ENCODE results near the gene FEZF1. TPM values are rescaled to one million over a fixed set of nuclear protein-coding genes. Genes with fewer than 3 reads are reported as not detected.

Gene FEZF1
- total and polyA plus RNA-seq, 2 experiments from 2014 or later: 0.13 TPM; not detected in 1

GRCh38 chr7:122339145-122339904, 34.8 kb upstream of the FEZF1 start:
- no peaks in the 10 kb centered on the region for H3K36me3 ChIP-seq (replicated peaks; ENCODE audit: insufficient read depth, low read depth)
- no peak for DNase-seq (ENCODE audit: low spot score)
- 88% methylated on average over 6 of the region's 6 CpGs for WGBS (ENCODE audit: low lambda C conversion rate, missing lambda C conversion rate)
- no peaks in the 10 kb centered on the region for H3K4me1 ChIP-seq (ENCODE audit: insufficient read depth)
- H3K9me2 ChIP-seq (replicated peaks; ENCODE audit: insufficient read depth): no peaks in the 10 kb centered on the region
- H4K20me1 ChIP-seq (ENCODE audit: insufficient read depth, poor library complexity, severe bottlenecking): no peaks in the 10 kb centered on the region
- no peak overlapping the region for H2AFZ ChIP-seq
- no peaks in the 10 kb centered on the region for H3K9me3 ChIP-seq (ENCODE audit: low read depth)
- no peaks in the 10 kb centered on the region for H3K79me2 ChIP-seq
- H3K4me2 ChIP-seq: no peak overlapping the region
- no peak overlapping the region for H3K27ac ChIP-seq
- no peak for TF ChIP-seq EZH2phosphoT487 (IDR thresholded peaks at IDR 0.05; ENCODE audit: low read depth, severe bottlenecking, unreplicated experiment)
- TF ChIP-seq EZH2 (IDR thresholded peaks at IDR 0.05; ENCODE audit: borderline replicate concordance): no peak
- TF ChIP-seq CTCF (IDR thresholded peaks at IDR 0.05; ENCODE audit: poor library complexity): no peak
- H3K27me3 ChIP-seq: no peaks in the 10 kb centered on the region
- no peak overlapping the region for H3K4me3 ChIP-seq

- WGBS (ENCODE audit: low lambda C conversion rate, missing lambda C conversion rate): 71% methylated on average over 2 of the region's 2 CpGs
- Histone ChIP-seq H3K36me3 (replicated peaks; ENCODE audit: insufficient read depth, low read depth) (no peaks in the 10 kb centered on the region), H2AFZ (no peak overlapping the region), H4K20me1 (ENCODE audit: insufficient read depth, poor library complexity, severe bottlenecking) (no peaks in the 10 kb centered on the region), H3K9me3 (ENCODE audit: low read depth) (no peaks in the 10 kb centered on the region), H3K4me3 (no peak overlapping the region), H3K9me2 (replicated peaks; ENCODE audit: insufficient read depth) (no peaks in the 10 kb centered on the region), H3K79me2 (no peaks in the 10 kb centered on the region), H3K4me1 (ENCODE audit: insufficient read depth) (no peaks in the 10 kb centered on the region), H3K27me3 (no peaks in the 10 kb centered on the region), H3K4me2 (no peak overlapping the region), H3K27ac (no peak overlapping the region)
- TF ChIP-seq EZH2phosphoT487 (IDR thresholded peaks at IDR 0.05; ENCODE audit: low read depth, severe bottlenecking, unreplicated experiment): no peak
- no peak for TF ChIP-seq EZH2 (IDR thresholded peaks at IDR 0.05; ENCODE audit: borderline replicate concordance)
- TF ChIP-seq CTCF (IDR thresholded peaks at IDR 0.05; ENCODE audit: poor library complexity): no peak
- no peak for DNase-seq (ENCODE audit: low spot score)
Observed at GRCh38 chr7:122337011-122337410, 32.5 kb upstream of the FEZF1 start.

- H4K20me1 ChIP-seq (ENCODE audit: insufficient read depth, poor library complexity, severe bottlenecking): no peaks in the 10 kb centered on the region
- DNase-seq (ENCODE audit: low spot score): no peak
- H3K79me2 ChIP-seq: no peaks in the 10 kb centered on the region
- H3K9me2 ChIP-seq (replicated peaks; ENCODE audit: insufficient read depth): no peaks in the 10 kb centered on the region
- no peaks in the 10 kb centered on the region for H3K36me3 ChIP-seq (replicated peaks; ENCODE audit: insufficient read depth, low read depth)
- H3K4me1 ChIP-seq (ENCODE audit: insufficient read depth): no peaks in the 10 kb centered on the region
- no peaks in the 10 kb centered on the region for H3K9me3 ChIP-seq (ENCODE audit: low read depth)
- H3K4me3 ChIP-seq: no peak overlapping the region
- WGBS (ENCODE audit: low lambda C conversion rate, missing lambda C conversion rate): 47% methylated on average over 8 of the region's 8 CpGs
- H3K27me3 ChIP-seq: no peaks in the 10 kb centered on the region
- TF ChIP-seq CTCF (IDR thresholded peaks at IDR 0.05; ENCODE audit: poor library complexity) (no peak), EZH2 (IDR thresholded peaks at IDR 0.05; ENCODE audit: borderline replicate concordance) (no peak), EZH2phosphoT487 (IDR thresholded peaks at IDR 0.05; ENCODE audit: low read depth, severe bottlenecking, unreplicated experiment) (no peak)
- H3K4me2 ChIP-seq: no peak overlapping the region
- no peak overlapping the region for H2AFZ ChIP-seq
- no peak overlapping the region for H3K27ac ChIP-seq
Observed at GRCh38 chr7:122329145-122329802, 24.7 kb upstream of the FEZF1 start.

Data from hepatocyte (in vitro differentiated cells).